Caco-2 (cell line): ENCODE measurements around the gene WNK1. TPM values are rescaled to one million over a fixed set of nuclear protein-coding genes. Genes with fewer than 3 reads are reported as not detected.

Experiments
- BruUV-seq: library from RNA; stranded (reverse); fragments of 400-500 nt; replicated peaks from 2 replicates; lab custom pipeline; 2021; lab: Mats Ljungman, UMichigan
- CTCF ChIA-PET: fragments of 300-600 bp; sonication (Branson Sonifier 250); formaldehyde crosslinking; loops from one replicate; lab custom pipeline; 2022; ENCODE audit warnings: antibody characterized with exemption; lab: Charles Lee
- POLR2A ChIA-PET: fragments of 300-600 bp; sonication (Branson Sonifier 250); formaldehyde crosslinking; loops from one replicate; lab custom pipeline; 2022; ENCODE audit warnings: antibody characterized with exemption; lab: Charles Lee
- DNase-seq, 2 experiments: peaks; one replicate each; pipeline versions ENCODE4 v3.0.0 to v3.0.0-alpha.2; 2020 to 2022
- H3K27me3 ChIP-seq: replicated peaks from 2 replicates; pipeline ENCODE4 v1.6.0; 2011; ENCODE audit warnings: low read length; ENCODE audit not compliant: control insufficient read depth, insufficient read depth
- H3K36me3 ChIP-seq: 2 replicates; pipeline ENCODE4 v1.5.1; 2011; ENCODE audit warnings: low read length; ENCODE audit not compliant: control insufficient read depth, insufficient read depth
- H3K4me1 ChIP-seq: fragments of 250-450 bp; sonication (Bioruptor Pico); 2 replicates; pipeline ENCODE4 v1.5.1; 2020; ENCODE audit warnings: mild to moderate bottlenecking
- H3K4me3 ChIP-seq: 2 replicates; pipeline ENCODE4 v1.5.1; 2011; ENCODE audit warnings: low read depth, mild to moderate bottlenecking, control low read depth, low read length
- H3K9me3 ChIP-seq: fragments of 250-450 bp; sonication (Bioruptor Pico); 2 replicates; pipeline ENCODE4 v1.5.1; 2020; ENCODE audit warnings: mild to moderate bottlenecking, moderate library complexity
- H3K27ac Mint-ChIP-seq: one replicate; pipeline ENCODE4 v1.8.0; 2022; ENCODE audit warnings: mixed read lengths; ENCODE audit not compliant: unreplicated experiment
- H3K27me3 Mint-ChIP-seq: one replicate; pipeline ENCODE4 v1.8.0; 2022; ENCODE audit warnings: mixed read lengths; ENCODE audit not compliant: insufficient read depth, unreplicated experiment
- H3K36me3 Mint-ChIP-seq: one replicate; pipeline ENCODE4 v1.8.0; 2022; ENCODE audit warnings: mild to moderate bottlenecking, mixed read lengths; ENCODE audit not compliant: insufficient read depth, unreplicated experiment
- H3K4me1 Mint-ChIP-seq: one replicate; pipeline ENCODE4 v1.8.0; 2022; ENCODE audit warnings: low read depth, mixed read lengths; ENCODE audit not compliant: unreplicated experiment
- H3K4me3 Mint-ChIP-seq: one replicate; pipeline ENCODE4 v1.8.0; 2022; ENCODE audit warnings: mild to moderate bottlenecking, moderate library complexity, mixed read lengths; ENCODE audit not compliant: unreplicated experiment
- H3K9me3 Mint-ChIP-seq: one replicate; pipeline ENCODE4 v1.8.0; 2022; ENCODE audit warnings: mixed read lengths; ENCODE audit not compliant: unreplicated experiment
- intact Hi-C: fragments of 100-400 bp; cut with micrococcal nuclease; formaldehyde crosslinking; loops from one replicate; pipeline ENCODE4 v1.10.0; 2022; ENCODE audit not compliant: unreplicated experiment
- total RNA-seq: library from RNA; stranded (reverse); gene quantifications from 2 replicates; pipeline ENCODE4 v1.2.3, GENCODE V29; 2022
- TF ChIP-seq, protein P1 (sequence below), 2 experiments: fragments of 200-600 bp in 1 of 2; IDR thresholded peaks; 1 replicate in 1 of 2; 2 replicates in 1 of 2; pipeline versions ENCODE4 v1.5.1 to v1.8.0; 2011 to 2022; ENCODE audit warnings: antibody characterized with exemption in 1 of 2, control low read depth in 1 of 2, inconsistent platforms in 1 of 2, low read depth in 1 of 2, low read length in 1 of 2, mild to moderate bottlenecking in 1 of 2, moderate library complexity in 1 of 2; ENCODE audit not compliant: insufficient read depth in 1 of 2, severe bottlenecking in 1 of 2, unreplicated experiment in 1 of 2

Gene WNK1
- total RNA-seq, 1 experiment from 2014 or later, result 224 TPM

DNA sequence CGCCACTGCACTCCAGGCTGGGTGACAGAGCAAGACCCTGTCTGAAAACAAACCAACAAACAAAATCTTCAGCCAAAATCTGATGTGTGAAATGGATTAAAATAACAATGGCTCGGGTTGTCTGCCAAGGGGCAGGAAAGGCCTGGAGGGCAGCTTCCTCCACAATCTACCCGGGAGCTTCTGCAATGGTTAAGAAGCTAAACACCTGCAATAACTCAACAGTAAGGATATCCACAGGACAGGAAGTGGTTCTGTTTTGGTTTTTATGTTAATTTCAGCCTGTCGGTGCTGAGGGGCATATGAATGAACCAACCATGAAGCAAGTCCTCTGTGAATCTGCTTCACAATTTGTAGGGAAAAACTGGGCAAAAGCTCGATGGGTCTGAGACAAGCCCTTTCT is 162.7 kb downstream of the WNK1 start:
- peaks cover 10% of the 10 kb centered on the region for H3K36me3 ChIP-seq
- intact Hi-C loops, result no loop called here
- DNase-seq, result no peak
- Mint-ChIP-seq H3K9me3 (no peaks in the 10 kb centered on the region), H3K36me3 (peaks cover 97% of the 10 kb centered on the region), H3K27ac (no peak overlapping the region), H3K4me3 (no peak overlapping the region), H3K27me3 (no peaks in the 10 kb centered on the region), H3K4me1 (peaks cover 7% of the 10 kb centered on the region)
- BruUV-seq, result no TSS peak
- no peaks in the 10 kb centered on the region for H3K27me3 ChIP-seq
- POLR2A ChIA-PET, result no interaction called here
- no peaks in the 10 kb centered on the region for H3K9me3 ChIP-seq
- H3K4me3 ChIP-seq, result no peak overlapping the region
- TF ChIP-seq, protein P1, sequence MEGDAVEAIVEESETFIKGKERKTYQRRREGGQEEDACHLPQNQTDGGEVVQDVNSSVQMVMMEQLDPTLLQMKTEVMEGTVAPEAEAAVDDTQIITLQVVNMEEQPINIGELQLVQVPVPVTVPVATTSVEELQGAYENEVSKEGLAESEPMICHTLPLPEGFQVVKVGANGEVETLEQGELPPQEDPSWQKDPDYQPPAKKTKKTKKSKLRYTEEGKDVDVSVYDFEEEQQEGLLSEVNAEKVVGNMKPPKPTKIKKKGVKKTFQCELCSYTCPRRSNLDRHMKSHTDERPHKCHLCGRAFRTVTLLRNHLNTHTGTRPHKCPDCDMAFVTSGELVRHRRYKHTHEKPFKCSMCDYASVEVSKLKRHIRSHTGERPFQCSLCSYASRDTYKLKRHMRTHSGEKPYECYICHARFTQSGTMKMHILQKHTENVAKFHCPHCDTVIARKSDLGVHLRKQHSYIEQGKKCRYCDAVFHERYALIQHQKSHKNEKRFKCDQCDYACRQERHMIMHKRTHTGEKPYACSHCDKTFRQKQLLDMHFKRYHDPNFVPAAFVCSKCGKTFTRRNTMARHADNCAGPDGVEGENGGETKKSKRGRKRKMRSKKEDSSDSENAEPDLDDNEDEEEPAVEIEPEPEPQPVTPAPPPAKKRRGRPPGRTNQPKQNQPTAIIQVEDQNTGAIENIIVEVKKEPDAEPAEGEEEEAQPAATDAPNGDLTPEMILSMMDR (IDR thresholded peaks at IDR 0.05; ENCODE audit: insufficient read depth in 1 of 2, low read depth in 1 of 2, low read length in 1 of 2, severe bottlenecking in 1 of 2, unreplicated experiment in 1 of 2), result no peak
- H3K4me1 ChIP-seq, result no peaks in the 10 kb centered on the region
- CTCF ChIA-PET, result no interaction called here

- Mint-ChIP-seq H3K4me3 (no peak overlapping the region), H3K36me3 (peaks cover 97% of the 10 kb centered on the region), H3K4me1 (peaks cover 7% of the 10 kb centered on the region), H3K9me3 (no peaks in the 10 kb centered on the region), H3K27me3 (no peaks in the 10 kb centered on the region), H3K27ac (peak overlapping the region; percentile 36)
- TF ChIP-seq, protein P1 (IDR thresholded peaks at IDR 0.05; ENCODE audit: insufficient read depth in 1 of 2, low read depth in 1 of 2, low read length in 1 of 2, severe bottlenecking in 1 of 2, unreplicated experiment in 1 of 2), result no peak
- H3K27me3 ChIP-seq, result no peaks in the 10 kb centered on the region
- H3K4me3 ChIP-seq, result no peak overlapping the region
- DNase-seq, result no peak
- no peaks in the 10 kb centered on the region for H3K9me3 ChIP-seq
- ChIA-PET CTCF (no interaction called here), POLR2A (no interaction called here)
- intact Hi-C loops, result no loop called here
- no TSS peak for BruUV-seq
- peaks cover 10% of the 10 kb centered on the region for H3K36me3 ChIP-seq
- no peaks in the 10 kb centered on the region for H3K4me1 ChIP-seq
Observed at GRCh38 chr12:916240-916639, 163.9 kb downstream of the WNK1 start.

- H3K4me3 Mint-ChIP-seq, result no peak overlapping the region
- CTCF ChIA-PET, result no interaction called here
- no peak for DNase-seq
- intact Hi-C loops, result no loop called here
- Histone ChIP-seq H3K4me3 (no peak overlapping the region), H3K9me3 (no peaks in the 10 kb centered on the region), H3K27me3 (no peaks in the 10 kb centered on the region), H3K36me3 (peaks cover 10% of the 10 kb centered on the region), H3K4me1 (no peaks in the 10 kb centered on the region)
- no TSS peak for BruUV-seq
- POLR2A ChIA-PET, result no interaction called here
- H3K4me1 Mint-ChIP-seq, result peaks cover 7% of the 10 kb centered on the region
- TF ChIP-seq, protein P1 (IDR thresholded peaks at IDR 0.05; ENCODE audit: insufficient read depth in 1 of 2, low read depth in 1 of 2, low read length in 1 of 2, severe bottlenecking in 1 of 2, unreplicated experiment in 1 of 2), result no peak
- H3K27me3 Mint-ChIP-seq, result no peaks in the 10 kb centered on the region
- no peaks in the 10 kb centered on the region for H3K9me3 Mint-ChIP-seq
- H3K27ac Mint-ChIP-seq, result peak overlapping the region; percentile 36
- peaks cover 97% of the 10 kb centered on the region for H3K36me3 Mint-ChIP-seq
Observed at GRCh38 chr12:916712-917445, 164.5 kb downstream of the WNK1 start.
